K562 (cell line): ENCODE measurements around the gene PEX11B. TPM values are rescaled to one million over a fixed set of nuclear protein-coding genes. Genes with fewer than 3 reads are reported as not detected.
A peak's percentile ranks its signal among the peaks of the same experiment; 100 is the strongest.

Experiments
- ATAC-seq: fragments of 200-7000 bp; cut with Tn5 transposase; 3 replicates; pipeline ENCODE4 v1.9.1; 2020; ENCODE audit warnings: moderate library complexity
- BruUV-seq: library from RNA; stranded (reverse); fragments of 400-500 nt; replicated peaks from 2 replicates; lab custom pipeline; 2021; lab: Mats Ljungman, UMichigan
- CTCF ChIA-PET: fragments of 300-600 bp; formaldehyde crosslinking; extraction: SDS; loops from one replicate; lab custom pipeline; 2021; ENCODE audit warnings: low intra/inter-chr PET ratio; lab: Yijun Ruan, JAX
- POLR2A ChIA-PET: fragments of 300-600, 350-650 bp; sonication (Branson Sonifier 250); formaldehyde crosslinking; extraction: SDS; loops from one replicate; lab custom pipeline; 2021; ENCODE audit warnings: antibody characterized with exemption, inconsistent platforms; lab: Yijun Ruan, JAX
- DNase-seq, 4 experiments: peaks; one replicate each; pipeline versions ENCODE4 v3.0.0 to v3.0.0-alpha.2; 2011 to 2018; ENCODE audit warnings: low spot score in 3 of 4, mixed read lengths in 3 of 4; ENCODE audit errors: extremely low read depth in 1 of 4
- FAIRE-seq: peaks from 2 replicates; lab custom pipeline; 2011; peaks lifted over from hg19 to GRCh38; lab: Jason Lieb, UNC
- H2AFZ ChIP-seq: 2 replicates; pipeline ENCODE4 v1.6.0; 2011; ENCODE audit warnings: low read depth, low read length, control low read depth, inconsistent platforms
- H3K27ac ChIP-seq: fragments of 200-600 bp; 3 replicates; pipeline ENCODE4 v1.8.0; 2011; ENCODE audit warnings: low read depth, mild to moderate bottlenecking, control low read depth, inconsistent platforms, low read length, moderate library complexity, mixed read lengths; ENCODE audit errors: extremely low read depth
- H3K27me3 ChIP-seq, 2 experiments: fragments of 300-600 bp in 1 of 2; 2 replicates in 1 of 2; 3 replicates in 1 of 2; pipeline versions ENCODE4 v1.6.0 to v1.8.0; 2011; ENCODE audit warnings: inconsistent platforms in 2 of 2, low read length in 2 of 2, mild to moderate bottlenecking in 1 of 2, mixed read lengths in 1 of 2, moderate library complexity in 1 of 2; ENCODE audit not compliant: control insufficient read depth in 2 of 2, insufficient read depth in 2 of 2
- H3K36me3 ChIP-seq: fragments of 300-600 bp; 3 replicates; pipeline ENCODE4 v1.8.0; 2011; ENCODE audit warnings: mild to moderate bottlenecking, low read length, inconsistent platforms; ENCODE audit not compliant: control insufficient read depth, insufficient read depth
- H3K4me1 ChIP-seq, 2 experiments: fragments of 200-600 bp in 1 of 2; replicated peaks in 1 of 2; 2 replicates in 1 of 2; 3 replicates in 1 of 2; pipeline versions ENCODE4 v1.5.1 to v1.8.0; 2011; ENCODE audit warnings: inconsistent platforms in 2 of 2, low read length in 2 of 2, mild to moderate bottlenecking in 1 of 2, mixed read lengths in 1 of 2, moderate library complexity in 1 of 2; ENCODE audit not compliant: control insufficient read depth in 2 of 2, insufficient read depth in 2 of 2
- H3K4me2 ChIP-seq: 2 replicates; pipeline ENCODE4 v1.6.1; 2011; ENCODE audit warnings: low read length, control low read depth, inconsistent platforms, mixed read lengths; ENCODE audit not compliant: insufficient read depth
- H3K4me3 ChIP-seq: fragments of 200-600 bp; sonication (generic), shearing (Covaris generic); 2 replicates; pipeline ENCODE4 v1.5.1; 2016; ENCODE audit warnings: control low read depth, inconsistent platforms
- H3K79me2 ChIP-seq: fragments of 200-600 bp; 3 replicates; pipeline ENCODE4 v1.8.0; 2011; ENCODE audit warnings: low read length, inconsistent platforms; ENCODE audit not compliant: control insufficient read depth, insufficient read depth
- H3K9ac ChIP-seq, 2 experiments: 2 replicates each; pipeline versions ENCODE4 v1.6.0 to v1.6.1; 2011; ENCODE audit warnings: low read depth in 2 of 2, low read length in 2 of 2, control low read depth in 1 of 2, inconsistent platforms in 1 of 2, mild to moderate bottlenecking in 1 of 2, mixed read lengths in 1 of 2; ENCODE audit not compliant: insufficient read depth in 1 of 2
- H3K9me1 ChIP-seq: one replicate; pipeline ENCODE4 v1.6.0; 2011; ENCODE audit warnings: inconsistent platforms, mild to moderate bottlenecking, low read length, moderate library complexity; ENCODE audit not compliant: control insufficient read depth, insufficient read depth
- H3K9me3 ChIP-seq: replicated peaks from 2 replicates; pipeline ENCODE4 v1.5.1; 2011; ENCODE audit warnings: low read depth, low read length, inconsistent platforms; ENCODE audit not compliant: control insufficient read depth, insufficient read depth
- H4K20me1 ChIP-seq: replicated peaks from 2 replicates; pipeline ENCODE4 v1.6.1; 2011; ENCODE audit warnings: low read length, inconsistent platforms, mixed read lengths; ENCODE audit not compliant: control insufficient read depth, insufficient read depth
- MEIS2 ChIP-seq: fragments of 450-650 bp; IDR thresholded peaks from 2 replicates; pipeline ENCODE4 v1.6.1; 2014; ENCODE audit warnings: mild to moderate bottlenecking; ENCODE audit not compliant: partially characterized antibody
- NFIC ChIP-seq: fragments of 450-650 bp; IDR thresholded peaks from 2 replicates; pipeline ENCODE4 v1.6.1; 2017; ENCODE audit warnings: mild to moderate bottlenecking, inconsistent platforms
- NFYB ChIP-seq: IDR thresholded peaks from 2 replicates; pipeline ENCODE4 v1.6.1; 2011; ENCODE audit warnings: mild to moderate bottlenecking, moderate library complexity; ENCODE audit not compliant: insufficient read length; ENCODE audit errors: extremely low read depth
- NR1H2 ChIP-seq: sonication (generic); formaldehyde crosslinking; IDR thresholded peaks from 2 replicates; pipeline ENCODE4 v1.4.0; 2020; ENCODE audit warnings: mild to moderate bottlenecking, missing genetic modification reagents
- WGBS: fragments of 100-300 bp; shearing (Covaris generic); methylation state at CpG from one replicate; pipeline ENCODE4 v1.1.6; 2016; ENCODE audit warnings: low coverage, mixed read lengths; ENCODE audit not compliant: insufficient coverage; ENCODE audit errors: missing lambda C conversion rate; 5-methylcytosine and 5-hydroxymethylcytosine counted together
- in situ Hi-C: fragments of 300-500 bp; cut with MboI; formaldehyde crosslinking; loops from 4 replicates; pipeline ENCODE4 v1.15.0; 2018; ENCODE audit warnings: inconsistent platforms, mixed read lengths
- intact Hi-C: fragments of 100-400 bp; cut with micrococcal nuclease; formaldehyde crosslinking; loops from 2 replicates; pipeline ENCODE4 v1.14.2; 2022
- polyA plus RNA-seq, 8 experiments: library from polyadenylated mRNA; depleted of rRNA in 4 of 8; stranded (reverse) in 5 of 8; unstranded in 3 of 8; fragments of >200 nt; fragmentation: Nextera tagmentation in 2 of 8; fragmentation: Illumina TruSeq in 1 of 8; extraction: Ambion mirVana in 2 of 8; extraction: Trizol in 1 of 8; gene quantifications; 2 replicates each; pipeline versions ENCODE4 v1.2.1 to v1.2.3, GENCODE V29; 2011 to 2014; ENCODE audit warnings: inconsistent platforms in 1 of 8, missing spikeins in 1 of 8
- total RNA-seq, 7 experiments: library from RNA; depleted of rRNA in 6 of 7; stranded (reverse); fragments of >200 nt in 6 of 7; fragmentation: Illumina TruSeq in 2 of 7; extraction: Trizol in 2 of 7; gene quantifications; 2 replicates each; pipeline versions ENCODE4 v1.2.1 to v1.2.3, GENCODE V29; 2011 to 2021; ENCODE audit warnings: low replicate concordance in 1 of 7
- TF ChIP-seq, protein P1 (sequence below): fragments of 250-450 bp; sonication (Bioruptor Pico); IDR thresholded peaks from 2 replicates; pipeline ENCODE4 v1.5.0; 2021

Gene PEX11B
- total and polyA plus RNA-seq, 9 of the 15 experiments (the other 6 are each of a cell fraction or from before 2014, with no cell fraction given): 13.2 to 60.0 (median 21.7) TPM

DNA sequence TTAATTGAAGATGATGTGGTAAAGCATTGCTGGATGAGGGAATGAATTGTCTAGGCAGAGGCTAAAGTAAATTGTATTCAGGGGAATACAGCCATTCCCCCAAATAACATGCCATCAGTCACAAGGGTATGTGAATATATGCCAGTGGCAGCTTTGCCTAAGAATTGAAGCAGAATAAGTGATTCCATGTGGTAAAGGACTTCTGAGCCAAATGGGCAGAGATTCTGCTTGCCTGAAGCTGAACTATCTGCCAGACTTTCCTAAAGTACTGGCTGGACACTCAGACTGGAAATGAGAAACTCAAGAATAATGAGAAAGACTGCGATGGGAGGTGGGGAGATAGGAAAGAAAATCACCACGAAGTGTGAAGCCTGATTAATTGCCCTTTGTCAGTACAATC is 36.9 kb upstream of the PEX11B start:
- Histone ChIP-seq H3K27me3 (no peaks in the 10 kb centered on the region), H4K20me1 (no peaks in the 10 kb centered on the region), H3K9me3 (no peaks in the 10 kb centered on the region), H2AFZ (no peak overlapping the region), H3K27ac (no peak overlapping the region), H3K36me3 (no peaks in the 10 kb centered on the region), H3K4me2 (no peak overlapping the region), H3K4me3 (no peak overlapping the region), H3K79me2 (peaks cover 29% of the 10 kb centered on the region), H3K9ac (no peak overlapping the region; a peak in 1 of 4 replicates), H3K4me1 (peaks cover 8 to 18% of the 10 kb centered on the region in 2 experiments; a peak in 4 of 5 replicates), H3K9me1 (no peaks in the 10 kb centered on the region)
- in situ Hi-C loops: no loop called here
- no peak for ATAC-seq
- ChIA-PET POLR2A (interaction anchor here (1.1 to 2.2 kb wide), 4 partner anchors 8 to 36 kb away, joined by 3 to 15 read pairs (median 6); partner anchors contain the start of genes ANKRD34A, POLR3GL and RBM8A), CTCF (no interaction called here)
- 3% methylated on average over 2 of the region's 2 CpGs for WGBS
- DNase-seq: no peak
- BruUV-seq: no TSS peak
- TF ChIP-seq NR1H2 (CRISPR knock-in tag) (no peak), MEIS2 (peak; percentile 4), NFYB (no peak), NFIC (no peak)
- intact Hi-C loops: no loop called here
- FAIRE-seq: no peak

DNA sequence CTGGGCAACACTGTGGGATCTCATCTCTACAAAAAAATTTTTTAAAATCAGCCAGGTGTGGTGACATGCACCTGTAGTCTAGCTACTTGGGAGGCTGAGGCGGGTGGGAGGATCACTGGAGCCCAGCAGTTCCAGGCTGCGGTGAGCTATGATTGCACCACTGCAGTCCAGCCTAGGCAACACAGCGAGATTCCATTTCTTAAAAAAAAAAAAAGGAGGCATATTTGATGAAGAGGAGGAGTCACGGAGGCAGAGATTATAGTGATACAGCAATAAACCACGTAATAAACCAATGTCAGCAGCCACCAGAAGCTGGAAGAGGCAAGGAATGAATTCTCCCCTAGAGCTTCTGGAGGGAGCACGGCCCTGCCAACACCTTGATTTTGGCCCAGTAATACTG is 35.3 kb upstream of the PEX11B start:
- intact Hi-C loops (no loop called here), in situ Hi-C loops (no loop called here)
- H2AFZ ChIP-seq: no peak overlapping the region
- ChIA-PET POLR2A (interaction anchor here (0.9 to 2.2 kb wide), 3 partner anchors 10 to 26 kb away, joined by 3 to 15 read pairs (median 4); partner anchors contain the start of genes ANKRD34A and POLR3GL), CTCF (interaction anchor here (0.7 kb wide), 1 partner anchor 109 kb away, joined by 3 read pairs; no protein-coding TSS in a partner anchor)
- no peak overlapping the region for H3K9ac ChIP-seq
- no peaks in the 10 kb centered on the region for H3K9me1 ChIP-seq
- H3K36me3 ChIP-seq: no peaks in the 10 kb centered on the region
- no peaks in the 10 kb centered on the region for H3K27me3 ChIP-seq
- H3K27ac ChIP-seq: no peak overlapping the region
- peaks cover 4 to 18% of the 10 kb centered on the region in 2 experiments; a peak in 4 of 5 replicates for H3K4me1 ChIP-seq
- no peak for FAIRE-seq
- H3K9me3 ChIP-seq: no peaks in the 10 kb centered on the region
- H3K79me2 ChIP-seq: peaks cover 29% of the 10 kb centered on the region
- H4K20me1 ChIP-seq: no peaks in the 10 kb centered on the region
- 82% methylated on average over 6 of the region's 6 CpGs for WGBS
- no TSS peak for BruUV-seq
- no peak for DNase-seq
- no peak for ATAC-seq
- no peak overlapping the region for H3K4me2 ChIP-seq
- no peak overlapping the region for H3K4me3 ChIP-seq
- TF ChIP-seq, protein P1, sequence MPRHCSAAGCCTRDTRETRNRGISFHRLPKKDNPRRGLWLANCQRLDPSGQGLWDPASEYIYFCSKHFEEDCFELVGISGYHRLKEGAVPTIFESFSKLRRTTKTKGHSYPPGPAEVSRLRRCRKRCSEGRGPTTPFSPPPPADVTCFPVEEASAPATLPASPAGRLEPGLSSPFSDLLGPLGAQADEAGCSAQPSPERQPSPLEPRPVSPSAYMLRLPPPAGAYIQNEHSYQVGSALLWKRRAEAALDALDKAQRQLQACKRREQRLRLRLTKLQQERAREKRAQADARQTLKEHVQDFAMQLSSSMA (CRISPR knock-in tag): no peak
